GM12864 (cell line): ENCODE results near the gene SNX8.

ENCODE experiments used
- DNase-seq: peaks from one replicate; pipeline ENCODE4 v3.0.0-alpha.2; 2011; ENCODE audit warnings: low read depth
- H3K4me3 ChIP-seq: 2 replicates; pipeline ENCODE4 v1.5.1; 2011; ENCODE audit warnings: mild to moderate bottlenecking, low read depth, low read length, control low read depth
- TF ChIP-seq, protein P1 (sequence below): IDR thresholded peaks from 2 replicates; pipeline ENCODE4 v1.5.1; 2011; ENCODE audit warnings: low read depth, mild to moderate bottlenecking, moderate library complexity, low read length, control low read depth, inconsistent platforms; ENCODE audit errors: missing control alignments

Gene SNX8

DNA sequence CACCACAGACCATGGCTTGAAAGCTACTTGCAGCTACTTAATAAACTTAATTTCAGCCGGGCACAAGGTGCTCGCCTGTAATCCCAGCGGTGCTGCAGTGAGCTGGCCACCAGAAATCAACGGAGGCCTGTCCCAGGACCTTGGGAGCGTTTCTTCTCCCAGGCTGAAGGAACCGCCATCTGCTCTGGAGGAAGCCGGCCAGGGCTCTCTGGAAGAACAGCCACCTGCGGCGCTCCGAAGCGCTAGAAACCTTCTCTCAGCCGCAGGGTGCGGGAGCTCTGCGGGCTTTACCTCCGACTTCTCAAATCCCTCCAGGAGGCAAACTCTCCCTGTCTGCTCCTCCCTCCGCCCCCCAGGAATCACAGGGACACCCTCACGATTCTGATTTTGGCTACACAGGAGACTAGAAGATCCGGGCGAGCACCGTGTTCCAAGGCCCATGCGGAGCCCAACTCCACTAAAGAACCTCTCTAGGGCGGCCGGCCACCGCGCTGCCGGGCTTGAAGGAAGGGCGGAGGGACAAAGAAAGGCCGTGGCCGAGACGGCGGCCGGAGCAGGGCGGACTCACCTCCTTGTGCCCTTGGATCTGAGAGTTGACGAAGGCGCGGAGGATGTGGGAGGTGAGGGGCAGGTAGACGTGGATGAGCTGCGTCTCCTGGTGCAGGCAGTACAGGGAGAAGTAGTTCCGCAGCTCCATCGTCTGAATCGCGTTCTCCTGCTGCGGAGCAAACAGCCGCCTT lies 57.8 kb downstream of the SNX8 start:
- no peak overlapping the region for H3K4me3 ChIP-seq
- TF ChIP-seq, protein P1, sequence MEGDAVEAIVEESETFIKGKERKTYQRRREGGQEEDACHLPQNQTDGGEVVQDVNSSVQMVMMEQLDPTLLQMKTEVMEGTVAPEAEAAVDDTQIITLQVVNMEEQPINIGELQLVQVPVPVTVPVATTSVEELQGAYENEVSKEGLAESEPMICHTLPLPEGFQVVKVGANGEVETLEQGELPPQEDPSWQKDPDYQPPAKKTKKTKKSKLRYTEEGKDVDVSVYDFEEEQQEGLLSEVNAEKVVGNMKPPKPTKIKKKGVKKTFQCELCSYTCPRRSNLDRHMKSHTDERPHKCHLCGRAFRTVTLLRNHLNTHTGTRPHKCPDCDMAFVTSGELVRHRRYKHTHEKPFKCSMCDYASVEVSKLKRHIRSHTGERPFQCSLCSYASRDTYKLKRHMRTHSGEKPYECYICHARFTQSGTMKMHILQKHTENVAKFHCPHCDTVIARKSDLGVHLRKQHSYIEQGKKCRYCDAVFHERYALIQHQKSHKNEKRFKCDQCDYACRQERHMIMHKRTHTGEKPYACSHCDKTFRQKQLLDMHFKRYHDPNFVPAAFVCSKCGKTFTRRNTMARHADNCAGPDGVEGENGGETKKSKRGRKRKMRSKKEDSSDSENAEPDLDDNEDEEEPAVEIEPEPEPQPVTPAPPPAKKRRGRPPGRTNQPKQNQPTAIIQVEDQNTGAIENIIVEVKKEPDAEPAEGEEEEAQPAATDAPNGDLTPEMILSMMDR, result no peak
- no peak for DNase-seq

DNA sequence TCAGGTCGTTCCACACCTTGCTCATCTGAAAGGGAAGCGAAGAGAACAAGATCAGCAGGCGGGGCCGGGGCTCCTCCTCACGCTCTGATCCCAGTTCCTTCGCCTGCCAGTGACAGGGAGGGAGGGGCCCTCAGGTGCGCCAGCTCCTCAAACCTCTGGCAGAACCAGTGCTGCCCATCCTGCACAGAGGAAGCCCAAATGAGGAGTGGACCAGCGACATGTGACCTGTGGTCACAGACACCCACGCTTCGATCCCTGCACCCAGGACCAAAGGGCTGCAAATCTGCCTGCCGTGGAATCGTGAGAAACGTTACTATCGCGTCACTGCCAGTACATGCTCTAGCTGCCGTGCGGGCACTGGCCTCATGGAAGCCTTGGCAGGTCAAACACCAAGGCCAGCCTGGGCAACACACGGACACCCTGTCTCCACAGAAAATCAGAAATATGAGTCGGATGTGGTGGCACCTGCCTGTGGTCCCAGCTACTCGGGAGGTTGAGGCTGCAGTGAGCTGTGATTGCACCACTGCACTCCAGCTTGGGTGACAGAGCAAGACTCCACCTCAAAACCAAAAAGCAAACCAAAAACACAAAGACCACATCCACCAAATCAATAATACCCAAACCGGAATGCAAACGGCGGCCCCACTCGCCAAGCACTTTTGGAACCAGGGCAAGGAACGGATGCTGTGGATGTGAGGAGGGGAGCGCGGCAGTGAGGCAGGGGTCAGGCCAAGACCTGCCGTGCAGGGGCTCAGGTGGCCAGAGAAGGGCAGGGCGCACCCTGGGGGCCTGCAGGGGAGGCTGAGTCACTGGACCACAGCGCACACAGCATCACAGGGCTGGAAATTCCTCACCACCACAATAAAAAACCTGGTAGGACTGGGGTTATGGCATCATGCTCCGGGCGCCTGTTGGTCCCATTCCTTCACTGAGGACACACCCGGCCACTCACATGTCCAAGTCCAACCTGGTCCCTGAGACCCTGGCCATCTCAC lies 58.8 kb downstream of the SNX8 start:
- H3K4me3 ChIP-seq, result no peak overlapping the region
- TF ChIP-seq, protein P1, result no peak
- DNase-seq, result no peak

DNA sequence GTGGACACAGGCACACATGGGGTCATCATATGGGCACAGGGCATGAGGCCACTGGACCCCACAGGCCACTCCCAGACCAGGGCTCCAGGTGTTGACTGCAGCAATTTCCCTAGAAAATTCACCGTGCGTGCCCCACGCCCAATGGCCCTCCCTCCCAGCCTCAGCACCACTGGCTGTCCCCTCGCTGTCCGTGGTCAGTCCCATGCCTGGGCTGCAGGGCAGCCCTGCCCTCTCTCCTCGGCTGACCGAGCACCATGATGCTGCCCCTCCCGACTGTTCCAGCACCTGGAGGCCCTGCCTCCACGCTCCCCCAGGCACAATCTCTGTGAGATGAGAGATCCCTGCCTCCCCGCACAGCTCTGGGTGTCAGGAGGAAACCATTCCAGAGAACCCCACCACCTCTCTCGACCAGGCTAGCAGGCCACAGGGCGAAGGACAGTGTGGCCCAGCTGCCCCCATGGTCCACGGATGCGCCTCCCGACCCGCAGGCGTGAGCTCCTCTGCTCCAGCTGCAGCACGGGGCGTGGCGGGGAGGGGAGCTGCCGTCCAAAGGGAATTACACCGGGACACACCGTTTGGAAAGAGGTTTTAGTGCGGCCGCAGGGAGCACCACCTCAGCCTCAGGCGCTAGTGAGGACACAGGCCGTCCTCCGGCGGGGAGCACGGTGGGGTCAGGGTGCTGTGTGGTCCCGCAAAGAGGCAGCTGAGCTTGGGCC lies 59.7 kb downstream of the SNX8 start:
- TF ChIP-seq, protein P1, result no peak
- no peak for DNase-seq
- no peak overlapping the region for H3K4me3 ChIP-seq

DNA sequence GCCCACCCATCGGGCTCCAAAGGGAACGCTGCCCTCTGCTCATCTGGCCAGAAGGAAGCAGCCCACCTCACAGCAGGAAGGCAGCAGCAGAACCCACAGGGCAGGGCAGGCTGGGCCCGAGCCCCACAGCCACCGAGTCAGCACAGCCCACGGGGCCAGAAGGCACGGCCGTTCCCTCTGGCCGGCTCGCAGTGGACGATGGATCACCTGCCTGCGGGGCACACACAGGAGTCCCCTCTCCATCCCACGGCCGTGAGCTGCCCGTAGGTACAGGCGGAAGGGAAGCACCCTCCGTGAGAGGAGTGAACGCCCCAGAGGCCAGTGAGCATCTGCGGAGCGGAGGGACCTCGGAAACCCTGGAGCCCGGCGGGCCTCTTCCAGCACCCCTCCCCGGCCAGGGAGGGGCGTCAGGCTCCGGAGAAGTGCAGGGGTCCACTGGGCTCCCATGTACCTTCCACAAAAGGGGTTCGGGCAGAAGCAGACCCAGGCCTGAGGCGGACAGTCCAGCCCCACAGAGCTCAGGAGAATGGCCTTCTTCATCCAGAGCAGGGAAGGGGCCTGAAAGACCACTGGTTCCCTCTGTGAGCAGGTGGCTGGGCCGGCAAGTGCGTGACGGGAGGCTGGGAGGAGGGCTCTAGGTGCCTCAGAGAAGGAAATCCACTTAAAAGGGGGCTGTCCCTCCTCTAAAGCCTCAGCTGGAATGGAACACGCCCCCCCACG lies 60.6 kb downstream of the SNX8 start:
- no peak overlapping the region for H3K4me3 ChIP-seq
- no peak for DNase-seq
- TF ChIP-seq, protein P1, result no peak

DNA sequence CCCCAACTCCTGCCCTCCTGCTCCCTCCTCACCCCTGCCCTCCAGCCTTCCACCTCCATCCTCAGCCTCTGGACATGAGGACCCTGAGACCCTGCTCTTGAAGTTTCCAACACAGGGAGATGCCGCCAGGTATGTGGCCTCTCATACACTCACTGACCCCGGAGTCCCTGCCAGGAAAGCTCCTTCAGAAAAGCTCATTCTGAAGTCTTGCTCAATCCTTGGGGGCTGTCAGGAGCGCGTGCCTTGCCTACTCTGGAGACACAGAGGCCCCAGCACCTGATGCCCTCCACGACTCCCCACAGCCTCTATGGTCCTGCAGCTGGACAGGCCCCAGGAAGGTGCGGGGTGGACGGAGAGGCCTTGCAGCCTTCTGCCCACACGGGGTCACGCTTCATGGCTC lies 61.2 kb downstream of the SNX8 start:
- no peak overlapping the region for H3K4me3 ChIP-seq
- no peak for DNase-seq
- TF ChIP-seq, protein P1, result no peak
